CD4-positive, alpha-beta T cell (primary cell): ENCODE data around the gene CPNE1. TPM values are rescaled to one million over a fixed set of nuclear protein-coding genes. Genes with fewer than 3 reads are reported as not detected.

ENCODE experiments used
- ATAC-seq: fragments of 200-7000 bp; cut with Tn5 transposase; one replicate; pipeline ENCODE4 v1.10.0; 2022; ENCODE audit warnings: mild to moderate bottlenecking; ENCODE audit not compliant: poor library complexity
- CTCF ChIA-PET: fragments of 350-600 bp; sonication (Branson Sonifier 250); formaldehyde crosslinking; loops from one replicate; lab custom pipeline; 2021; ENCODE audit warnings: antibody characterized with exemption, inconsistent platforms; lab: Charles Lee
- POLR2A ChIA-PET: fragments of 350-600 bp; sonication (Branson Sonifier 250); formaldehyde crosslinking; loops from one replicate; lab custom pipeline; 2021; ENCODE audit warnings: antibody characterized with exemption, inconsistent platforms; lab: Charles Lee
- DNase-seq, 14 experiments: peaks; one replicate each; pipeline ENCODE4 v3.0.0-alpha.2; 2013 to 2020; ENCODE audit warnings: mixed read lengths in 2 of 14
- H3K27ac ChIP-seq, 2 donors: one replicate each; pipeline versions ENCODE4 v1.5.1 to v1.7.0; 2013; ENCODE audit warnings: low read length in 2 of 2, low read depth in 1 of 2, mild to moderate bottlenecking in 1 of 2
- H3K27me3 ChIP-seq, 2 experiments: 1 replicate in 1 of 2; 2 replicates in 1 of 2; pipeline versions ENCODE4 v1.6.1 to v1.7.0; 2013; ENCODE audit warnings: low read length in 2 of 2, control low read depth in 1 of 2, mild to moderate bottlenecking in 1 of 2, moderate library complexity in 1 of 2; ENCODE audit not compliant: insufficient read depth in 2 of 2, control insufficient read depth in 1 of 2
- H3K36me3 ChIP-seq: one replicate; pipeline ENCODE4 v1.6.1; 2013; ENCODE audit warnings: low read length, control low read depth; ENCODE audit not compliant: insufficient read depth
- H3K4me1 ChIP-seq: one replicate; pipeline ENCODE4 v1.6.1; 2013; ENCODE audit warnings: low read length, control low read depth; ENCODE audit not compliant: insufficient read depth
- H3K4me3 ChIP-seq: one replicate; pipeline ENCODE4 v1.5.1; 2013; ENCODE audit warnings: mild to moderate bottlenecking, low read length, moderate library complexity
- H3K9me3 ChIP-seq, 2 experiments: 1 replicate in 1 of 2; 2 replicates in 1 of 2; pipeline versions ENCODE4 v1.6.1 to v1.7.0; 2013; ENCODE audit warnings: low read length in 2 of 2, mild to moderate bottlenecking in 2 of 2, control low read depth in 1 of 2, moderate library complexity in 1 of 2; ENCODE audit not compliant: control insufficient read depth in 1 of 2, insufficient read depth in 1 of 2
- H3K27ac Mint-ChIP-seq: one replicate; pipeline ENCODE4 v1.8.0; 2020; ENCODE audit warnings: mixed read lengths
- H3K27me3 Mint-ChIP-seq: one replicate; pipeline ENCODE4 v1.8.0; 2021; ENCODE audit warnings: mixed read lengths
- H3K36me3 Mint-ChIP-seq: one replicate; pipeline ENCODE4 v1.8.0; 2021; ENCODE audit warnings: low read depth, mixed read lengths
- H3K4me1 Mint-ChIP-seq: one replicate; pipeline ENCODE4 v1.8.0; 2021; ENCODE audit warnings: low read depth, mixed read lengths
- H3K4me3 Mint-ChIP-seq: one replicate; pipeline ENCODE4 v1.8.0; 2020; ENCODE audit warnings: mild to moderate bottlenecking, mixed read lengths
- H3K9me3 Mint-ChIP-seq: one replicate; pipeline ENCODE4 v1.8.0; 2020; ENCODE audit warnings: mixed read lengths
- intact Hi-C, 2 experiments: fragments of 100-400 bp; cut with DNase I in 1 of 2; cut with micrococcal nuclease in 1 of 2; formaldehyde crosslinking; loops; one replicate each; pipeline versions ENCODE4 v1.15.1 to v1.9.0; 2023 to 2025; cut with DNase I, micrococcal nuclease
- total RNA-seq, 174 experiments: library from RNA in 2 of 174; stranded (reverse) in 2 of 174; gene quantifications; one replicate each; pipeline ENCODE4 v1.2.3 and lab custom pipeline; 2021 to 2026
- TF ChIP-seq, protein P1 (sequence below): fragments of 200-600 bp; IDR thresholded peaks from one replicate; pipeline ENCODE4 v1.8.0; 2022; ENCODE audit warnings: antibody characterized with exemption, mild to moderate bottlenecking

The CPNE1 gene
- total RNA-seq, 2 experiments from 2014 or later = 146 to 153 TPM

DNA sequence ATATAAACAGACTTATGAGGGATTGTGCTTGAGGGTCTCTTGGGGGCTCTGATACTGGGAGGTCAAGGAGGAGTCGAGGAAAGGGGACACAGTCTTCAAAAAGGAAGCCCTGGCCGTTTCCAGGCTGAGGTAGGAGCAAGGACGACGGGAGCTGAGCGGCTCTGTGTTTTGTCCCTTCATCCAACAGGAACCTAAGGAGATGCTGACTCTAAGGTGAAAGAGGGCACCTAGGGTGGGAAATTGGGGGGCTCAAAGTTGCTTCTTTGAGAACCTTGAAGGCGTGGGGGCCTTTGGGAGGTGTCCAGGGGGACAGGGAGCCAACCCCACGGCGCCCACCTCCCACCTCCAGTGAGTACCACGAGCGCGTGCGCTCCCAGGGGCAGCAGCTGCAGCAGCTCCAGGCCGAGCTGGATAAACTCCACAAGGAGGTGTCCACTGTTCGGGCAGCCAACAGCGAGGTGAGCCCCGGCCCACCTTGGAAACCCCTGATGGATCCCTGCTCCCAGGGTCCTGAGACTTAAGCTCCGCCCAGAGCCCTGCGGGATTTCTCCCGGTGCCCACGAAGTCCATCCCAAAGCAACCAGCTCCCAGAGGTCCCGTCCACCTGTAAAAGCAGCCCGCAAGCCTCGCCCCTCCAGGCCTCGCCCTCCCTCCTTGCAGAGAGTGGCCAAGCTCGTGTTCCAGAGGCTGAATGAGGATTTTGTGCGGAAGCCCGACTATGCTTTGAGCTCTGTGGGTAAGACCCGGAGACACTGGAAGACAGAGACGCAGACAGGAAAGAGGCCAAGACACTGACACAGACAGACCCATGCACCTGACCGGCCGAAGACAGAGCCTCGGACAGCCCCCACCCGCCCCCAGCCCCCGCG lies 46.2 kb downstream of the CPNE1 start:
- H3K4me3 Mint-ChIP-seq = peak overlapping the region; percentile 91
- H3K27me3 Mint-ChIP-seq = no peaks in the 10 kb centered on the region
- no peaks in the 10 kb centered on the region for H3K27me3 ChIP-seq
- no peaks in the 10 kb centered on the region for H3K9me3 ChIP-seq
- no peaks in the 10 kb centered on the region for H3K9me3 Mint-ChIP-seq
- DNase-seq (peak in 4 of 14 experiments; percentile 21 to 58 (median 42)), ATAC-seq (no peak)
- CTCF ChIA-PET = interaction anchor here (0.7 to 4.4 kb wide), 16 partner anchors 12 to 171 kb away, joined by 3 to 57 read pairs (median 5); partner anchors contain the start of genes CPNE1, NFS1, RBM12 and RBM39
- POLR2A ChIA-PET = interaction anchor here (0.7 to 6.8 kb wide), 13 partner anchors 9 to 336 kb away, joined by 3 to 147 read pairs (median 8); partner anchors contain the start of genes CEP250, CPNE1, NFS1 and PHF20
- H3K4me3 ChIP-seq = peak overlapping the region; percentile 66
- intact Hi-C loops = loop anchor here (1.0 to 10.0 kb wide), 8 partner anchors 46 to 1626 kb away; partner anchors contain the start of genes ACSS2 (in 1 of the 2), CPNE1 (in 1 of the 2), ERGIC3 (in 1 of the 2) and GGT7 (in 1 of the 2)
- TF ChIP-seq, protein P1, sequence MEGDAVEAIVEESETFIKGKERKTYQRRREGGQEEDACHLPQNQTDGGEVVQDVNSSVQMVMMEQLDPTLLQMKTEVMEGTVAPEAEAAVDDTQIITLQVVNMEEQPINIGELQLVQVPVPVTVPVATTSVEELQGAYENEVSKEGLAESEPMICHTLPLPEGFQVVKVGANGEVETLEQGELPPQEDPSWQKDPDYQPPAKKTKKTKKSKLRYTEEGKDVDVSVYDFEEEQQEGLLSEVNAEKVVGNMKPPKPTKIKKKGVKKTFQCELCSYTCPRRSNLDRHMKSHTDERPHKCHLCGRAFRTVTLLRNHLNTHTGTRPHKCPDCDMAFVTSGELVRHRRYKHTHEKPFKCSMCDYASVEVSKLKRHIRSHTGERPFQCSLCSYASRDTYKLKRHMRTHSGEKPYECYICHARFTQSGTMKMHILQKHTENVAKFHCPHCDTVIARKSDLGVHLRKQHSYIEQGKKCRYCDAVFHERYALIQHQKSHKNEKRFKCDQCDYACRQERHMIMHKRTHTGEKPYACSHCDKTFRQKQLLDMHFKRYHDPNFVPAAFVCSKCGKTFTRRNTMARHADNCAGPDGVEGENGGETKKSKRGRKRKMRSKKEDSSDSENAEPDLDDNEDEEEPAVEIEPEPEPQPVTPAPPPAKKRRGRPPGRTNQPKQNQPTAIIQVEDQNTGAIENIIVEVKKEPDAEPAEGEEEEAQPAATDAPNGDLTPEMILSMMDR = no peak
- peaks cover 45% of the 10 kb centered on the region for H3K4me1 ChIP-seq
- no peak overlapping the region for H3K27ac ChIP-seq
- peaks cover 39% of the 10 kb centered on the region for H3K4me1 Mint-ChIP-seq
- H3K36me3 Mint-ChIP-seq = peaks cover 7% of the 10 kb centered on the region
- H3K27ac Mint-ChIP-seq = peak overlapping the region; percentile 94
- H3K36me3 ChIP-seq = no peaks in the 10 kb centered on the region

DNA sequence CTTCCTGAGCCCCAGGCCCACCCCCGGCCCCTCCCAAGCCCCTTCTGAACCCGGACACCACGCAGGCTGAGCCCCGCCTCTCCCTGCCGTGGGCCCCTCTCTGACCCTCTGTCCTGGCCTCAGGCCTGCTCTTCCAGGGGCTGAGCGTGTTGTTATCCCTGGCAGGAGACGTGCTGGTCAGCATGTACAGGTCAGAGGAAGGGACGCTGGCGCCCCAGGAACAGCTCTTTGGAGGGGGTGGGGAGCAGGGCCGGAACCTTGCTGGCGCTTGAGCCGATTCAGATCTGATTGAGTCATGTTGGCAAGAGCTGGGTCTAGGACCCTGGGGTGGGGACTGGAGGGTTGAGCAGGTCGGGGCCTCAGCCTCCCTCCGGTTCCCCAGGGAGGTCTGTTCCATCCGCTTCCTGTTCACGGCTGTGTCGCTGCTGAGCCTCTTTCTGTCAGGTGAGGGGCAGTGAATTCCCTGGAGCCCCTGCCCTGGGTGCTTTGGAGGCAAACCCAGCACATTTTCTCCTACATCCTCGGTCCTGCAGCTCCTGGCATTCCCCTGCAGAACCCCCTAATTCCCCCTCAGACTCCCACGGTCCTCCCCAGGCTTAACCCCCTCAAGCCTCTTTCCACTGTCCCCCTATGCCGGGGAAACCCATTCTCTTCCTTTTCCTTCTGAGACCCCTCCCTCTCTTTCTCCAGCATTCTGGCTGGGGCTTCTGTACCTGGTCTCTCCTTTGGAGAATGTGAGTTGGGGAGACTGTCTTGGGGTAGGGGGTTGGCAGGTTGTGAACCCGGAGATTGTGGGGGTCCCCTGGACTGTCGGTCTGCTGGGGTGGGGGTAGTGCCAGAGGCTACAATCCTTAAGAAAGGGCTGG lies 47.1 kb downstream of the CPNE1 start:
- Histone ChIP-seq H3K36me3 (no peaks in the 10 kb centered on the region), H3K4me1 (peaks cover 45% of the 10 kb centered on the region), H3K27ac (no peak overlapping the region), H3K9me3 (no peaks in the 10 kb centered on the region), H3K27me3 (no peaks in the 10 kb centered on the region), H3K4me3 (peak overlapping the region; percentile 57)
- ATAC-seq (no peak), DNase-seq (peak in 10 of 14 experiments; percentile 20 to 69 (median 38))
- ChIA-PET CTCF (interaction anchor here (0.5 to 4.4 kb wide), 4 partner anchors 16 to 1462 kb away, joined by 3 to 57 read pairs (median 6); partner anchors contain the start of genes CPNE1, RBM12 and RBM39), POLR2A (interaction anchor here (0.7 to 6.8 kb wide), 10 partner anchors 17 to 337 kb away, joined by 3 to 147 read pairs (median 20); partner anchors contain the start of genes CPNE1, ERGIC3, NFS1 and RBM12)
- Mint-ChIP-seq H3K9me3 (no peaks in the 10 kb centered on the region), H3K27me3 (no peaks in the 10 kb centered on the region), H3K4me1 (peaks cover 39% of the 10 kb centered on the region), H3K27ac (peak overlapping the region; percentile 94), H3K4me3 (peak overlapping the region; percentile 91), H3K36me3 (peaks cover 7% of the 10 kb centered on the region)
- TF ChIP-seq, protein P1 = no peak
- intact Hi-C loops = loop anchor here (2.0 to 10.0 kb wide), 10 partner anchors 13 to 1625 kb away; partner anchors contain the start of genes ACSS2 (in 1 of the 2), CEP250 (in 1 of the 2), ERGIC3 (in 1 of the 2) and GGT7 (in 1 of the 2)
